Measurements from ENCODE around the gene PARPBP. TPM values are rescaled to one million over a fixed set of nuclear protein-coding genes. Genes with fewer than 3 reads are reported as not detected.
A peak's percentile ranks its signal among the peaks of the same experiment; 100 is the strongest.
"Not testable (repeated sequence)": the region's sequence is repeated elsewhere in the genome, so short reads cannot be mapped to it uniquely, and the experiment has no call there.

The PARPBP gene
- total RNA-seq, 6 donors from 2014 or later = 1.2 to 3.8 (median 1.8) TPM; not detected in 1

DNA sequence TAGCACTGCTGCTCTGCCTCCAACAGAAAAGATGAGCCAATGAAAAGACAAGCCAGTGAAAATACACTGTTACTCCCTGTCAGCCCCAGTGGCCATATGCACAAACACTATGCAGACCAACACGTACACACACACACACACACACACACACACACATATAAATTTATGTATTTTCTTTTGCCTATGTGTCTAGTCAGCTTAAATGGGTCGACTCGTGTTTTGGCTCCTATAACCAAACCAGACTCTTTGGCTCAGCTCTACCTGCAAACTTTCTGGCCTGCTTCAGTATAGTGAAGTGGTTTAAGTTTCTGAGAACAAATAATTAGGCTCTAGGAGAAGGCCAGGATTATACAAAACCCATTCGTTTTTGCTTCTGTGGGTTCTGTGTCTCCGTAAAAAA lies 108.0 kb downstream of the PARPBP start:
- ATAC-seq (ENCODE audit: low FRiP score in 2 of 2) = no peak
- Histone ChIP-seq H3K4me1 (peaks cover 0 to 10% (median 0%) of the 10 kb centered on the region in 4 donors), H3K27me3 (no peaks in the 10 kb centered on the region), H3K9me3 (no peaks in the 10 kb centered on the region), H3K27ac (no peak overlapping the region), H3K4me3 (no peak overlapping the region), H3K36me3 (no peaks in the 10 kb centered on the region)
- WGBS, 2 donors = 59 to 66% methylated on average over 5 of the region's 5 CpGs
- DNase-seq = no peak
- TF ChIP-seq POLR2A (IDR thresholded peaks at IDR 0.05) (no peak), EP300 (IDR thresholded peaks at IDR 0.05) (no peak), CTCF (IDR thresholded peaks at IDR 0.05) (no peak), POLR2AphosphoS5 (IDR thresholded peaks at IDR 0.05) (no peak)

DNA sequence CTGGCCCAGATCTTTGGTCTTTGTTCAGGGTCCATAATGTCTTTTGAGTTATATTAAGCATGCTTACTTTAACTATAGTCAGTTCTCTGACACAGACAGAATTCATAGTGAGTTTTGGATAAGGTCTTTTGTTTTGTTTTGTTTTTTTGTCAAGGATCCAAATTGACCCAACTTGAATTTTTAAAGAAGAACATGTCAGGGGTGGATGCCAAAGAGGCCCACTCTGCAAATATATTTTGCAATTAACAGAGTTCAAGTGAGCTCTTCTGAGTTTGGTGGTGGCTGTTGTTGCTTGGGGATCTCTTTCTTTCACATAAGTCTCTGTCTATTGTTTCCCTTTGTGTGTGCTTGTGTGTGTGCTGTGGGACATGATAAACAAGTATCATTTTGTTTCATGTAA lies 112.1 kb downstream of the PARPBP start:
- no peaks in the 10 kb centered on the region for H3K36me3 ChIP-seq
- H3K4me1 ChIP-seq = peaks cover 0 to 10% (median 0%) of the 10 kb centered on the region in 4 donors
- ATAC-seq (ENCODE audit: low FRiP score in 2 of 2) (no peak), DNase-seq (no peak)
- no peaks in the 10 kb centered on the region for H3K27me3 ChIP-seq
- H3K27ac ChIP-seq = no peak overlapping the region
- TF ChIP-seq POLR2A (IDR thresholded peaks at IDR 0.05) (no peak), EP300 (IDR thresholded peaks at IDR 0.05) (no peak), POLR2AphosphoS5 (IDR thresholded peaks at IDR 0.05) (no peak), CTCF (IDR thresholded peaks at IDR 0.05) (no peak)
- H3K9me3 ChIP-seq = no peaks in the 10 kb centered on the region
- no peak overlapping the region for H3K4me3 ChIP-seq

GRCh38 chr12:102232446-102232845 lies 112.5 kb downstream of the PARPBP start:
- Histone ChIP-seq H3K9me3 (no peaks in the 10 kb centered on the region), H3K27me3 (no peaks in the 10 kb centered on the region), H3K27ac (no peak overlapping the region), H3K36me3 (no peaks in the 10 kb centered on the region), H3K4me3 (no peak overlapping the region), H3K4me1 (peaks cover 0 to 10% (median 0%) of the 10 kb centered on the region in 4 donors)
- ATAC-seq (ENCODE audit: low FRiP score in 2 of 2) (peak in 1 of 2 donors; percentile 84), DNase-seq (no peak)
- TF ChIP-seq POLR2A (IDR thresholded peaks at IDR 0.05) = no peak
- no peak for TF ChIP-seq CTCF (IDR thresholded peaks at IDR 0.05)
- TF ChIP-seq EP300 (IDR thresholded peaks at IDR 0.05) = no peak
- no peak for TF ChIP-seq POLR2AphosphoS5 (IDR thresholded peaks at IDR 0.05)
- WGBS, 2 donors = 53 to 78% methylated on average over 1 of the region's 1 CpG

DNA sequence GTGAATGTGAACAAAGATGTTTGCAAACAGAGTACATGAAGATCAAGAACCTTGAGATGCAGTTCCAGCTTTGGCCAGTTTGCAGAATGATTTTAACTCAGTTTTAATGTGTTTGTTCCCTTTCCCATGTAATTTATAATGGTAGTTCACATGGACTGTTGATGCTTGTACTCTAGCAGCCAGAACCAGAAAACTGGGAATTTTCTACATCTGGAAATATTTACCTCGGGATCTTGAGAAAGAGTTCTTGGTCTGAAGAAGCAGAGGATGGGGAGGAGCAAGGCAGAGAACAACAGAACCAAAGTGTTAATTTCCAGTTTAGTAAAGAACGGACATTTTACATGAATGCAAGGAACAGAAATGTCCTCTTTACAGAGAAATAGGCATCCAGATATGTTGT lies 114.6 kb downstream of the PARPBP start:
- no peaks in the 10 kb centered on the region for H3K36me3 ChIP-seq
- no peaks in the 10 kb centered on the region for H3K27me3 ChIP-seq
- no peak overlapping the region for H3K27ac ChIP-seq
- no peaks in the 10 kb centered on the region for H3K9me3 ChIP-seq
- peaks cover 0 to 10% (median 0%) of the 10 kb centered on the region in 4 donors for H3K4me1 ChIP-seq
- H3K4me3 ChIP-seq = no peak overlapping the region
- 81 to 88% methylated on average over 2 of the region's 2 CpGs for WGBS, 2 donors
- no peak for TF ChIP-seq CTCF (IDR thresholded peaks at IDR 0.05)
- no peak for TF ChIP-seq POLR2AphosphoS5 (IDR thresholded peaks at IDR 0.05)
- no peak for TF ChIP-seq EP300 (IDR thresholded peaks at IDR 0.05)
- no peak for TF ChIP-seq POLR2A (IDR thresholded peaks at IDR 0.05)
- no peak for ATAC-seq (ENCODE audit: low FRiP score in 2 of 2)
- no peak for DNase-seq

DNA sequence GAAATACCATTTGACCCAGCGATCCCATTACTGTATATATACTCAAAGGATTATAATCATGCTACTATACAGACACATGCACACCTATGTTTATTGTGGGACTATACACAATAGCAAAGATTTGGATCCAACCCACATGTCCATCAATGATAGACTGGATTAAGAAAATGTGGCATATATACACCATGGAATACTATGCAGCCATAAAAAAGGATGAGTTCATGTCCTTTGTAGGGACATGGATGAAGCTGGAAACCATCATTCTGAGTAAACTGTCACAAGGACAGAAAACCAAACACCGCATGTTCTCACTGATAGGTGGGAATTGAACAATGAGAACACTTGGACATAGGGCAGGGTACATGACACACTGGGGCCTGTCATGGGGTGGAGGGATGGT lies 120.9 kb downstream of the PARPBP start:
- not testable (repeated sequence) for DNase-seq; H3K4me3 ChIP-seq; H3K4me1 ChIP-seq; ATAC-seq (ENCODE audit: low FRiP score in 2 of 2); H3K9me3 ChIP-seq; H3K27ac ChIP-seq; H3K36me3 ChIP-seq; H3K27me3 ChIP-seq
- WGBS, 2 donors = 88 to 97% methylated on average over 2 of the region's 2 CpGs

Small RNA genes lying within 50 kb of the gene (small RNA-seq; reads per million reads assigned to genes)
- gene RN7SL793P = 0 reads per million in 4 donors

Other genes with a start within 250 kb of the PARPBP start
- gene DRAM1, start 242.6 kb upstream of the PARPBP start, total RNA-seq = 100 to 1,000 TPM in 5 of 6 donors, 10 to 100 TPM in 1; 28.9 to 203 (median 142) TPM
- gene WASHC3, start 58.2 kb upstream of the PARPBP start, total RNA-seq = 100 to 1,000 TPM in 2 of 6 donors, 10 to 100 TPM in 4; 20.5 to 114 (median 46.5) TPM
- gene NUP37, start 69 bp upstream of the PARPBP start, total RNA-seq = 10 to 100 TPM in 4 of 6 donors, 1 to 10 TPM in 2; 2.8 to 17.9 (median 14.8) TPM
- not detected for gene PMCH, start 77.7 kb downstream of the PARPBP start, total RNA-seq